Stimulated activated CD4-positive, alpha-beta T cell treated with anti-CD3 and anti-CD28 coated beads, Interleukin-4, amount 100 ng/mL, for 1 hour (primary cell): ENCODE results near the gene LRRC34.

Experiments
- DNase-seq: peaks from one replicate; pipeline ENCODE4 v3.0.0-alpha.2; 2020

Gene LRRC34

GRCh38 chr3:169760479-169760878 lies 52.2 kb downstream of the LRRC34 start:
- no peak for DNase-seq

- DNase-seq, result no peak
Measured at GRCh38 chr3:169759256-169759655, 53.4 kb downstream of the LRRC34 start.

DNA sequence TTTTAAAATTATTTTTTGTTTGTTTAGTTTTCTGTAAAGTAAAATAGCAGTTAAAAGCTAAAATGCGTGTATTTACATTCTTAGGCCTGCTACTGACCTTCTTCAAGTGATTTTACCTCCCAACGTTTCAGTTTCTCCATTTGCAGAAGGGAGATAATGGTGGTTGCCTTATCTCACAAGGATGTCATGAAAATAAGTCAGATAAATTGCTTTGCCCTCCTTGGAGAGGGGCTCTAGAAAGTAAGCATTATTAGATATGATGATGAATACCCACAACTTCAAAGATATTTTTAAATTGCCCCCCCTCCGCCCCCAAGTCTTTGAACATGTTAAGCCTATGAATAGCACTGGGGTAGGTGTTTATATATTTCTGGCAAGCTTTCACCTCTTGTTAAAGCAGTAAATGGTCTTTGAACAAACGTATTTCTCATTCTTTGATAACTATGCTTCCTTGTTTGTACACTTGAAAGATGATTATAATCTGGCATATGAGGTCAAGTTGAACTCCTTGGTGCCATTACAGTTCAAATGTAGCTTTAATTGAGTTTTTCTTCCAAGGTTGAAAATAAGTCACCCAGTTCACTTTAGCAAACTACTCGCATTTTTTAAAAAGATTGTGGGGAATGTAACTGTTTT lies 54.2 kb downstream of the LRRC34 start:
- no peak for DNase-seq

DNA sequence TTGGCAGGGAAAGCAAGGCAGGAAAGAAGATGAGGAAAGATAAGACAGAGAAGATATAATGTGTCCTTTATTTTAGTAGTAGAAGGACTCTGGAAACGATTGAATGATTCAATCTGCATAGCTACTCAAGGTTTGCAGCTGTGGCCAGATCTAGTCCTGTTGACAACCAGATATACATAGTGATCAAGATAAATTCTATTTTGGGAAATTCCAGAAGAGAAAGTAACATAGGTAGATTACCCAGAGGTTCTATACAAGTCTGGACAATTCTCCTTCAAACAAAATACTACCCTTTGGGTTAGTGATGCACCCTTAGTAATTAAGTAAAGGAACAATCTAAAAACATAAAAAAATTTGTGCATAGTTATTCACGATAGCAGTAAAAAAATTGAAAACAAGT lies 57.2 kb downstream of the LRRC34 start:
- DNase-seq, result no peak

GRCh38 chr3:169754711-169755110 lies 58.0 kb downstream of the LRRC34 start:
- no peak for DNase-seq

DNA sequence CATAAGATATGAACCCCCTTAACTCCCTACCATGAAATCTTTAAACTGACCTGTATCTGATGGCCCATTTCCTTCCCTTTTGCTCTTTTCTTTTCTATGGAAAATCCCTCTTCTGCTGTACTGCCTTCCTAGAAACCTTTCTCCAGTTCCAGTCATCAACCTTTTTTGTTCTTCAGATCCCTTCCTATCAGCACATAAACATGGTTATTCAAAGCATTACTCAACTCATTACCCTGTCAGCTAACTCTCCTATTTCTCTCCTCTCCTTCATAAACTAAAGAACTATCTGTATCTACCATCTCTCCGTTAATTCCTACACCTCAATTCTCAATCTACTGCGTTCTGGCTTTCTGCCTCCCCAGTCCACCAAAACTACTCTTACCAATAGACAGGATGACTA lies 60.8 kb downstream of the LRRC34 start:
- DNase-seq, result no peak

DNA sequence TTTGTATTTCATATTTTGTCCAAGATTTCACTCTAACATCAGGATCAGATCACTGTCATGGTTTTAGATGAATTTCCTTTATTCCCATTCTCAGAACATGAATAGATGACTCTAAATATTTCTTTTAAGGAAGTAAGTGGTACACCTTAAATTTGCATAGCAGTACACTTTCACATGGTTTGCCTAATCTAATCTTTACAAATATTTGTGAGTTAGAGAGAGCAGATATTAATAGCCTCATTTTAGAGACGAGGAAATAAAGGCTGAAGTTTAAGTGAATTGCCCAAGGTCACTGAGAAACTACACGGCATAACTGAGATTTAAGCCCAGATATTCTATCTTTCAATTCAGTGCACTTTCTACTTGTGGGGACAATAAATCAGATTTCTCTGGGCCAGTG lies 62.0 kb downstream of the LRRC34 start:
- DNase-seq, result no peak

DNA sequence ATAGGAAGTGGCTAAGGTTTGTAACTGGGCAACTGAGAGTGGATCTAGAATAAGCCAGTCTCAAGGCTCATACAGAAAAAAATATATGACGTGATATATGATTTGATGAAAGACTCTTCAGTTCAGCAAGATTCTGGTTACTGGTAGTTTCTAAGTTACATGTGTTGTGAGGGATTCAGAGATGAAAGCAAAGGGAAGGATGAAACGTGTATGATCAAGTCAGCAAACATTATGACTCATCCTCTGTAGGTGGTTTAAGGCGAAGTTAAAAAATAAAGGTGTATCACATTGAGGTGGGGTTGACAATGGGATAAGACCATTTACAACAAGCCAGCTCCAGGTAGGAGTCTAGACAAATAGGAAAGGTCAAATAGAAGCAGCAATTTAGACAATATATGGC lies 64.0 kb downstream of the LRRC34 start:
- DNase-seq, result no peak

DNA sequence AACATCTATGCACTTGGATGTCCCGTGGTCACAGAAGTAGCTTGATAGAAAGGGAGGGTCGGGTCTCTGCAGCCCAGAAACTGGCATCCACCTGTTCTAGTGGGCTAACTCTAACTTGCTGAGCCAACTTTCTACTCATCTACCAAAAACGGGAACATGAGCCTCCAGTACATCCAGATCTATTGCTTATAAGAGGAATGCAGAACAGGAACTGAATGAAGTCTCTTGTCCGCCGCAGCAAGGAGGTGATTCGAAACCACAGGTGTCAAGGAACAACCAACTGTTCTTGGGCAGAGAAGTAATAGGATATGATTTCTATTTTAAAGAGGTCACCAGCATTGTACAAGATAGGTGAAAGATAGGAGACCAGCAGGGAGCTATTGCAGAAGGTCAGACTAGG lies 65.8 kb downstream of the LRRC34 start:
- no peak for DNase-seq

DNA sequence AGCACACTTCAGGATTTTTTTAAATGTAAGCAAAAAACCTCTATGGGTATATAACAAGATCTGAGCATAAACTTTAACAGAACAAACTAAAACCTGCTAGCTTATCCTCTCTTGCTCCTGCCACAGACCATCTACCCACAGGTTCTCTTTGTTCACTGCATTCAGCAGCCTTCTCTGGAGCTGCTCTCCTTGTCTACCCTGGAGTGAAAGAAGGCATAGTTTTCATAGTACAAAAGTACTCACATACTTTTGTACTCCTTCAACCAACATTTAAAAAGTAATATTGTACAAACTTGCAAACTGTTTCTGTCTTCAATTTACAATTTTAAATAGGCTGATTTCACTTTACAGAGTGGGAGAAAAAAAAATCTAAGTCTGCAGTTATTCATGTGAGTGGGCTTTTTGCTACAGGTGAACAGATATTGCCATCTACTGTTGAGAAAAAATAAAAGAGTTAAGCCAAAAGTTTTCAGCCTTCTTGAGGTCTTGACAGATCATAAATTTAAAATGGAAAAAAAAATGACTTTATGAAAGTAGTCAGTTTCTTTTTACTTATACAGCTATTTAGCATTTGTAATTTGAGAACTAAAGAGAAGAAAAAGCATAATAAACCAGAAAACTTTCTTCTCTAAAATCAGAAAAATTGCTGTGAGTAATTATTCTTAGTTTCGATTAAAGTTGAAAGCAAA lies 68.2 kb downstream of the LRRC34 start:
- DNase-seq, result no peak
